ENCODE results near the gene ZNF511. TPM values are rescaled to one million over a fixed set of nuclear protein-coding genes. Genes with fewer than 3 reads are reported as not detected.

Gene ZNF511
- total RNA-seq, 1 experiment from 2014 or later: 89.4 TPM

GRCh38 chr10:133267293-133267692, 41.4 kb upstream of the ZNF511 start:
- H3K9ac ChIP-seq (ENCODE audit: extremely low read depth, insufficient read length, low read length): no peak overlapping the region
- no peak overlapping the region for H3K27ac ChIP-seq (ENCODE audit: insufficient read length, low read depth, low read length)
- no peaks in the 10 kb centered on the region for H3K36me3 Mint-ChIP-seq (ENCODE audit: insufficient read depth in 1 of 3, low read depth in 3 of 3)
- no peak overlapping the region for H3K23ac ChIP-seq (ENCODE audit: insufficient read length, low read depth, low read length)
- no peak overlapping the region for H2BK20ac ChIP-seq (ENCODE audit: low read depth, low read length, poor library complexity, severe bottlenecking)
- H2BK5ac ChIP-seq (ENCODE audit: insufficient read length, low read length): no peak overlapping the region
- no peaks in the 10 kb centered on the region for H3K79me2 ChIP-seq (ENCODE audit: insufficient read depth, low read length)
- H3K4me3 Mint-ChIP-seq: no peak overlapping the region
- peaks cover 19% of the 10 kb centered on the region for H3K27me3 Mint-ChIP-seq (ENCODE audit: low read depth)
- no peak overlapping the region for H3K4ac ChIP-seq (ENCODE audit: low read depth, low read length)
- H3K4me1 Mint-ChIP-seq: peaks cover 0 to 10% of the 10 kb centered on the region in 2 experiments; a peak in 3 of 4 replicates
- no peak overlapping the region for H2BK120ac ChIP-seq (ENCODE audit: low read depth, low read length, poor library complexity, severe bottlenecking)
- H3K9me3 ChIP-seq (ENCODE audit: control insufficient read depth, low read depth, low read length): no peaks in the 10 kb centered on the region
- no peak overlapping the region for H3K14ac ChIP-seq (ENCODE audit: insufficient read depth, low read length)
- no peak overlapping the region for H2AK5ac ChIP-seq (ENCODE audit: insufficient read length, low read length)
- H3T11ph ChIP-seq (ENCODE audit: low read length): no peak overlapping the region
- no peak overlapping the region for H4K5ac ChIP-seq (ENCODE audit: insufficient read length, low read depth, low read length)
- H4K91ac ChIP-seq (ENCODE audit: insufficient read length, low read depth, low read length): no peak overlapping the region
- TF ChIP-seq, protein P1, sequence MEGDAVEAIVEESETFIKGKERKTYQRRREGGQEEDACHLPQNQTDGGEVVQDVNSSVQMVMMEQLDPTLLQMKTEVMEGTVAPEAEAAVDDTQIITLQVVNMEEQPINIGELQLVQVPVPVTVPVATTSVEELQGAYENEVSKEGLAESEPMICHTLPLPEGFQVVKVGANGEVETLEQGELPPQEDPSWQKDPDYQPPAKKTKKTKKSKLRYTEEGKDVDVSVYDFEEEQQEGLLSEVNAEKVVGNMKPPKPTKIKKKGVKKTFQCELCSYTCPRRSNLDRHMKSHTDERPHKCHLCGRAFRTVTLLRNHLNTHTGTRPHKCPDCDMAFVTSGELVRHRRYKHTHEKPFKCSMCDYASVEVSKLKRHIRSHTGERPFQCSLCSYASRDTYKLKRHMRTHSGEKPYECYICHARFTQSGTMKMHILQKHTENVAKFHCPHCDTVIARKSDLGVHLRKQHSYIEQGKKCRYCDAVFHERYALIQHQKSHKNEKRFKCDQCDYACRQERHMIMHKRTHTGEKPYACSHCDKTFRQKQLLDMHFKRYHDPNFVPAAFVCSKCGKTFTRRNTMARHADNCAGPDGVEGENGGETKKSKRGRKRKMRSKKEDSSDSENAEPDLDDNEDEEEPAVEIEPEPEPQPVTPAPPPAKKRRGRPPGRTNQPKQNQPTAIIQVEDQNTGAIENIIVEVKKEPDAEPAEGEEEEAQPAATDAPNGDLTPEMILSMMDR (conservative IDR thresholded peaks at IDR 0.05): no peak
- no peaks in the 10 kb centered on the region for H3K4me1 ChIP-seq (ENCODE audit: insufficient read depth, low read length)
- no CpG with 5 or more reads among the region's 14 CpGs for WGBS (ENCODE audit: extremely low coverage, insufficient read length, low lambda C conversion rate)
- H2AFZ ChIP-seq (ENCODE audit: low read length): no peak overlapping the region
- H3K18ac ChIP-seq (ENCODE audit: insufficient read length, low read depth, low read length): no peak overlapping the region
- H2BK15ac ChIP-seq (ENCODE audit: low read depth, low read length): no peak overlapping the region
- no peak overlapping the region for H4K8ac ChIP-seq (replicated peaks; ENCODE audit: insufficient read length, low read depth, low read length)
- no peak overlapping the region for H3K27ac Mint-ChIP-seq
- no peak overlapping the region for H2BK12ac ChIP-seq (ENCODE audit: insufficient read length, low read depth, low read length)
- DNase-seq: no peak
- no peak overlapping the region for H3K56ac ChIP-seq (ENCODE audit: insufficient read length, low read depth, low read length)
- H3K4me2 ChIP-seq (ENCODE audit: insufficient read depth, insufficient read length, low read length): no peak overlapping the region
- H4K20me1 ChIP-seq (ENCODE audit: control insufficient read depth, insufficient read depth, insufficient read length): peaks cover 3% of the 10 kb centered on the region
- no peaks in the 10 kb centered on the region for H3K79me1 ChIP-seq (ENCODE audit: insufficient read depth, low read depth, low read length, poor library complexity, severe bottlenecking)
- H3K9me3 Mint-ChIP-seq: no peaks in the 10 kb centered on the region
- no peaks in the 10 kb centered on the region; the same call in 1 of the 2 replicates for H3K27me3 ChIP-seq (ENCODE audit: insufficient read depth, low read length)
- peaks cover 1% of the 10 kb centered on the region for H3K23me2 ChIP-seq (ENCODE audit: insufficient read length, low read depth, low read length, poor library complexity, severe bottlenecking)
